ENCODE results near the gene RSPH6A.
A peak's percentile ranks its signal among the peaks of the same experiment; 100 is the strongest.
"Not testable (repeated sequence)": the region's sequence is repeated elsewhere in the genome, so short reads cannot be mapped to it uniquely, and the experiment has no call there.

The RSPH6A gene

GRCh38 chr19:45799541-45799940 is 15.6 kb downstream of the RSPH6A start:
- not testable (repeated sequence) for DNase-seq

GRCh38 chr19:45798995-45799517 is 16.1 kb downstream of the RSPH6A start:
- peak; percentile 65 for DNase-seq

- no peak for DNase-seq
Measured at GRCh38 chr19:45794627-45795026, 20.5 kb downstream of the RSPH6A start.

- no peak for DNase-seq
Measured at GRCh38 chr19:45793876-45794275, 21.2 kb downstream of the RSPH6A start.

- DNase-seq: no peak
Measured at GRCh38 chr19:45793178-45793564, 21.9 kb downstream of the RSPH6A start.

GRCh38 chr19:45792470-45793177 is 22.5 kb downstream of the RSPH6A start, which contains the start of gene DMWD:
DMWD (minus strand) TSS chr19:45792845; CDS start chr19:45792756, 89 bp downstream.
- peak; percentile 100 for DNase-seq

- DNase-seq: no peak
Measured at GRCh38 chr19:45791744-45792469, 23.2 kb downstream of the RSPH6A start.

- no peak for DNase-seq
Measured at GRCh38 chr19:45790942-45791341, 24.2 kb downstream of the RSPH6A start.

GRCh38 chr19:45789035-45789786 is 25.9 kb downstream of the RSPH6A start:
- DNase-seq: no peak

GRCh38 chr19:45786533-45786894 is 28.6 kb downstream of the RSPH6A start:
- no peak for DNase-seq

- DNase-seq: no peak
Measured at GRCh38 chr19:45785781-45786532, 29.2 kb downstream of the RSPH6A start.

- DNase-seq: no peak
Measured at GRCh38 chr19:45785097-45785496, 30.0 kb downstream of the RSPH6A start.

GRCh38 chr19:45784096-45784495 is 31.0 kb downstream of the RSPH6A start:
- no peak for DNase-seq

GRCh38 chr19:45782820-45783785 is 32.0 kb downstream of the RSPH6A start:
- no peak for DNase-seq

GRCh38 chr19:45782162-45782691 is 32.9 kb downstream of the RSPH6A start, which contains the start of gene DMPK:
DMPK (minus strand) TSS chr19:45782490; CDS start chr19:45782352, 138 bp downstream.
- no peak for DNase-seq

- DNase-seq: no peak
Measured at GRCh38 chr19:45781214-45782161, 33.6 kb downstream of the RSPH6A start.

GRCh38 chr19:45780448-45781213 is 34.5 kb downstream of the RSPH6A start:
- DNase-seq: no peak

- DNase-seq: no peak
Measured at GRCh38 chr19:45780146-45780447, 35.0 kb downstream of the RSPH6A start.

Measured in activated CD4-positive, CD25-positive, alpha-beta regulatory T cell treated with anti-CD3 and anti-CD28 coated beads, Interleukin-2, amount 50 U/mL, for 72 hours (primary cell).